Lung (tissue), 12 donors: ENCODE measurements around the gene FSD2. TPM values are rescaled to one million over a fixed set of nuclear protein-coding genes. Genes with fewer than 3 reads are reported as not detected.
"Not testable (repeated sequence)": the region's sequence is repeated elsewhere in the genome, so short reads cannot be mapped to it uniquely, and the experiment has no call there.

Experiments used
- ATAC-seq: fragments of 200-7000 bp; cut with Tn5 transposase; one replicate; pipeline ENCODE4 v1.9.1; 2020; ENCODE audit warnings: moderate number of reproducible peaks; ENCODE audit not compliant: insufficient read depth, low FRiP score
- DNase-seq, 3 donors: peaks; one replicate each; pipeline ENCODE4 v3.0.0-alpha.2; 2013 to 2017
- H3K27ac ChIP-seq, 2 donors: one replicate each; pipeline ENCODE4 v1.5.1; 2013; ENCODE audit warnings: mild to moderate bottlenecking in 2 of 2, moderate library complexity in 2 of 2, control low read depth in 1 of 2, inconsistent platforms in 1 of 2, low read depth in 1 of 2, low read length in 1 of 2
- H3K27me3 ChIP-seq, 3 donors: one replicate each; pipeline ENCODE4 v1.5.1; 2013; ENCODE audit warnings: low read length in 2 of 3; ENCODE audit not compliant: control insufficient read depth in 3 of 3, insufficient read depth in 3 of 3
- H3K36me3 ChIP-seq, 4 donors: one replicate each; pipeline ENCODE4 v1.5.1; 2013; ENCODE audit warnings: low read length in 4 of 4, mild to moderate bottlenecking in 1 of 4, moderate library complexity in 1 of 4; ENCODE audit not compliant: control insufficient read depth in 4 of 4, insufficient read depth in 4 of 4
- H3K4me1 ChIP-seq, 5 donors: one replicate each; pipeline ENCODE4 v1.5.1; 2013; ENCODE audit warnings: low read length in 5 of 5, mild to moderate bottlenecking in 2 of 5, moderate library complexity in 1 of 5; ENCODE audit not compliant: control insufficient read depth in 5 of 5, insufficient read depth in 5 of 5
- H3K4me3 ChIP-seq: one replicate; pipeline ENCODE4 v1.5.1; 2013; ENCODE audit warnings: mild to moderate bottlenecking, control low read depth, moderate library complexity
- H3K9ac ChIP-seq, 2 donors: one replicate each; pipeline ENCODE4 v1.5.1; 2013; ENCODE audit warnings: low read length in 2 of 2, control low read depth in 1 of 2; ENCODE audit not compliant: insufficient read depth in 1 of 2
- H3K9me3 ChIP-seq, 4 donors: one replicate each; pipeline ENCODE4 v1.5.1; 2013; ENCODE audit warnings: low read length in 3 of 4, mild to moderate bottlenecking in 1 of 4, moderate library complexity in 1 of 4; ENCODE audit not compliant: control insufficient read depth in 4 of 4, insufficient read depth in 3 of 4
- CTCF ChIP-seq: IDR thresholded peaks from 2 replicates; pipeline ENCODE4 v1.5.1; 2012; ENCODE audit warnings: mild to moderate bottlenecking; ENCODE audit errors: control extremely low read depth, extremely low read depth
- WGBS, 2 donors: extraction: QIAGEN DNeasy Blood & Tissue Kit; methylation state at CpG; one replicate each; pipeline ENCODE4 v1.1.7; 2013; 5-methylcytosine and 5-hydroxymethylcytosine counted together
- polyA plus RNA-seq, 2 donors: library from polyadenylated mRNA; stranded (reverse); fragments of 200-250 nt; gene quantifications; one replicate each; pipeline ENCODE4 v1.2.1, GENCODE V29; 2013
- total RNA-seq, 2 donors: library from RNA; depleted of rRNA in 1 of 2; stranded (reverse); fragments of >200 nt in 1 of 2; gene quantifications; one replicate each; pipeline ENCODE4 v1.2.1, GENCODE V29; 2014 to 2021
- donor health status: control.
- donor health status: control.
- donor health status: Bipolar disorder and iron deficiency.
- donor health status: healthy.
- donor health status: DM: yes; HTN: yes; CAD: no.

Gene FSD2
- total and polyA plus RNA-seq, 4 donors: 0.06 to 0.08 TPM; not detected in 2

DNA sequence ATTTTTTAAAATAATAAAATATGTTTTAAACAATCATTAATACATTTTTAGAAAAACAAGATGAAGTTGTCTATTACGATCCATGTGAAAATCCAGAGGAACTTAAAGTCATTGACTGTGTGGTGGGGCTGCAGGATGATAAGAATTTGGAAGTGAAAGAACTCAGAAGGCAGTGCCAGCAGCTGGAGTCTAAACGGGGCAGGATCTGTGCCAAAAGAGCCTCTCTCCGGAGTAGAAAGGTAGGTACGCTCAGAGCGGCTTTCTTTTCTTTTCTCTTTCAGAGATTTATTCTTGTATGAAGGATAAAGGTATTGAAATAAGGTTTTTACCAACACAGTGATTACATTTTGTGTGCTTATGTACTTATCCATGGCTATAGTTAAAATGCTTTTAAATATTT, 17.2 kb upstream of the FSD2 start:
- Histone ChIP-seq H3K4me1 (no peaks in the 10 kb centered on the region), H3K27ac (no peak overlapping the region), H3K9ac (no peak overlapping the region), H3K9me3 (no peaks in the 10 kb centered on the region), H3K27me3 (no peaks in the 10 kb centered on the region), H3K4me3 (no peak overlapping the region), H3K36me3 (peaks cover 24 to 43% (median 29%) of the 10 kb centered on the region in 4 donors)
- ATAC-seq (no peak), DNase-seq (no peak)
- WGBS, 2 donors: 92 to 95% methylated on average over 5 of the region's 5 CpGs
- no peak for TF ChIP-seq CTCF

DNA sequence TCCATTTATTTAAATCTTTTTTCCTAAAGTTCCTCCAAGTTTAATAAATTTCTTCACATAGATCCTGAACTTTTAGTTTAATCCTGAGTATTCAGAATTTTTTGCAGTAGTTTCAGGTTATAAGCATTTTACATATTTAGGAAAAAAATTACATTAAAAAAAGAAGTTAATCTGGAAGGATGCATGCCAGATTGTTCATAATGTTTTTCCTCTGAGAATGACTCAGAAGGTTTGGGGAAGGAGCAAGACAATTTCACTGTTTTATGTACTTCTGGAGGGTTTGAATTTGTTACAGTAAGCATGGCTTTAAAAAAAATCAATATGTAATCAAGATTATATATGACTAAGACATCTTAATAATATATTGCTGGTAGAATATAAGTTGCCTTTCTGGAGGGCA, 16.0 kb upstream of the FSD2 start:
- H3K4me1 ChIP-seq, ATAC-seq, H3K27ac ChIP-seq, H3K27me3 ChIP-seq, H3K9ac ChIP-seq, DNase-seq, H3K9me3 ChIP-seq, H3K4me3 ChIP-seq: not testable (repeated sequence)
- H3K36me3 ChIP-seq: peaks cover 23 to 37% (median 28%) of the 10 kb centered on the region in 4 donors

DNA sequence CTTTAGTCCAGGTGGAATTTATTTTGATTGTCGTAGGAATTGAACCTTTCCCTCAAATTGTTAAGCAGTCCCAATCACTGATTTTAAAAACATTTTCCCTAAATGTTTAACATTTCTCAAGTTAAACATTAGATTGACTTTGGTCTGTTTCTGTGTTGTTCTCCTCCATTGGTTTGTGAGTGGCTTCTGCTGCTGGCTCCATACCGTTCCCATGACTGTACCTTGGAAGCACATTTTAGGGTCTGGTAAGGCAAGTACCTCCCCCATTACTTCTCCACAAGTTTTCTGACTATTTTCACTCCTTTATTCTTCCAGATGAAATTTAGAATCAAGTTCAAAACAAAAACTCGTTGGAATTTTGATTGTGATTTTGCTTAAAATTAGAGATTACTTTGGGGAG, 15.5 kb upstream of the FSD2 start:
- H3K36me3 ChIP-seq: peaks cover 24 to 40% (median 28%) of the 10 kb centered on the region in 4 donors

DNA sequence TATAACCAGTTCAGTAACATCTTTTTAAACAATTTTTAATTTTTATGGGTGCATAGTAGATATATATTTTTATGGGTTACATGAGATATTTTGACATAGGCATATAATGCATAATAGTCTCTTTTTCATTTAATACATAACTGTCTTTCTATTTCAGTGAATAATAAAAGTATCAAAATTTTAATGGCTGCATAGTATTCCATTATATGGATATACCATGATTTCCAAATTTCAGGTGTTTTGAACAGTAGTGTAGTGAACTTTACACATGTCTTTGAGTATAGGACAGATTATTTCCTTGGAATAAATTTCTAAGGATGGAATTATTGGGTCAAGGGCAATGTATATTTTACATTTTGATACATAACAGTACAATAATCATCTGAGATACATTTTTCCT, 14.3 kb upstream of the FSD2 start:
- no peaks in the 10 kb centered on the region for H3K27me3 ChIP-seq
- H3K9me3 ChIP-seq: no peaks in the 10 kb centered on the region
- no peak overlapping the region for H3K27ac ChIP-seq
- DNase-seq (no peak), ATAC-seq (no peak)
- no peak for TF ChIP-seq CTCF
- no peak overlapping the region for H3K9ac ChIP-seq
- no peak overlapping the region for H3K4me3 ChIP-seq
- H3K4me1 ChIP-seq: no peaks in the 10 kb centered on the region
- peaks cover 21 to 44% (median 27%) of the 10 kb centered on the region in 4 donors for H3K36me3 ChIP-seq

More for the DNA sequence above, 15.5 kb upstream of the FSD2 start:
- ATAC-seq, H3K4me1 ChIP-seq, H3K9me3 ChIP-seq, H3K9ac ChIP-seq, DNase-seq, H3K27me3 ChIP-seq, H3K27ac ChIP-seq, H3K4me3 ChIP-seq: not testable (repeated sequence)
- 88 to 95% methylated on average over 3 of the region's 3 CpGs for WGBS, 2 donors

GRCh38 chr15:82812994-82813393, 7.1 kb upstream of the FSD2 start:
- peaks cover 7 to 29% (median 17%) of the 10 kb centered on the region in 4 donors for H3K36me3 ChIP-seq
- WGBS, 2 donors: 72 to 80% methylated on average over 4 of the region's 4 CpGs
- H3K9ac ChIP-seq: no peak overlapping the region
- ATAC-seq: no peak
- H3K4me1 ChIP-seq: peaks cover 0 to 17% (median 6%) of the 10 kb centered on the region in 5 donors
- H3K27ac ChIP-seq: no peak overlapping the region
- no peaks in the 10 kb centered on the region for H3K27me3 ChIP-seq
- no peak overlapping the region for H3K4me3 ChIP-seq
- no peak for TF ChIP-seq CTCF
- DNase-seq: no peak
- no peaks in the 10 kb centered on the region for H3K9me3 ChIP-seq
